AG20443 (cell line): ENCODE measurements around the gene INAVA.
"Not testable (repeated sequence)": the region's sequence is repeated elsewhere in the genome, so short reads cannot be mapped to it uniquely, and the experiment has no call there.

Experiments
- DNase-seq: peaks from one replicate; pipeline ENCODE4 v3.0.0; 2012; ENCODE audit warnings: low spot score, mixed read lengths

The INAVA gene

DNA sequence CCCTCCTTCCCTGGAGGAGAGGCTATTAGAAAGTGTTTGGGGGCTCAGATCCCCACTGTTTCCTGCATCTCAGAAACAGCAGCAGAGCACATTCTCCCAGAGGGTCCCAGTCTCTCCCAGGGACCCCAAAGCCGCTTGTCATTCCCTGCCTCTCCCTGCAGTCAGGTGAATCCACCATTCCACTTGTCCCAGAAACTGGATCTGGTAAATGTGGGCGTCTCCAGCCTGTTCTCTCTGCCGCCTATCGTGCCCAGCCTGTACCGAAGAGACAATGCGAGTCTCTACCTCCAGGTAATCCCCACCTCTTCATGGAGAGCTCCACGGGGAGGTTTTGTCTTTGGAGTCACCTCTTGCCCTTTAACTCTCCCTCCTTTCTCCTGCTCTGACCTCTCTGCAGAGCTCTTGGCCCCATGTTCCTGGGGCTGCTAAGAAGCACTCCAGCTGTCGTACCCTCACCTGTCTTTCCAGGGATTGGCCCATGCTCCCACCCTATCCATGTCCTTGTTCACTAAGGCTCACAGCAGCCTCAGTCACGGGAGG is 26.9 kb downstream of the INAVA start:
- DNase-seq = peak; percentile 4

DNA sequence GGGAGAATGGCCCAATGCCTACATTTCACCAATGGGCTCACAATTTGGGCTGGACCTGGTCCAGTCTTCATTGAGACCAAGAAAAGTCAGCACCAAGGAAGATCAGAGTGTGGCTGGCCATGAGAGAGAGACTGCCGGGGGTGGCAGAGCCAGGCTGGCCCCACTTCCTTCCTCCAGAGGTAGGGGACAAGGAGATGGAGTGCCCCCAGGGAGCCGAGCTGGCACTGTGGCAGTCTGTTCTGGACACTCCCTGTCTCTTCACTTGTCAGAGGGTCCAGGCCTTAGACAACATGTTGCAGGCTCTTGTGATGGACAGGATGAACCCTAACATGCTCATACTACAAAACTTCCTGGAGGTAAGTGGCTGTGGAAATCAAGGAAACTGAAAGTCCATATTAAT is 27.7 kb downstream of the INAVA start:
- peak; percentile 6 for DNase-seq

DNA sequence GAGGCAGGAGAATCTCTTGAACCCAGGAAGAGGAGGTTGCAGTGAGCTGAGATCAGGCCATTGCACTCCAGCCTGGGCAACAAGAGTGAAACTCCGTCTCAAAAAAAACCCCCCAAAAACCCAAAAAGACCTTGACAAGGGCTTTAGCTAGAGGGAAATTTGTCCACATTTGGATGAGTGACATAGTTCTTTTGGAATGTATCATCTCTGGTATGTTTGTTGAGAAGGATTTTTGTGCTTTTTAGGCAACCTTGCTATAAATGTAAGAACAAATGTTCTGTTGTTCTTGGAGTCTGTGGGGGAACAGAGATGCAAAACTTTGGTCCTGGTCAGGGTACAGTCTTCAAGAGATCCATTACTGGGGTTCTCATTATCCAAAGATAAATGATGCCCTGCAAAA is 28.9 kb downstream of the INAVA start:
- peak; percentile 21 for DNase-seq

DNA sequence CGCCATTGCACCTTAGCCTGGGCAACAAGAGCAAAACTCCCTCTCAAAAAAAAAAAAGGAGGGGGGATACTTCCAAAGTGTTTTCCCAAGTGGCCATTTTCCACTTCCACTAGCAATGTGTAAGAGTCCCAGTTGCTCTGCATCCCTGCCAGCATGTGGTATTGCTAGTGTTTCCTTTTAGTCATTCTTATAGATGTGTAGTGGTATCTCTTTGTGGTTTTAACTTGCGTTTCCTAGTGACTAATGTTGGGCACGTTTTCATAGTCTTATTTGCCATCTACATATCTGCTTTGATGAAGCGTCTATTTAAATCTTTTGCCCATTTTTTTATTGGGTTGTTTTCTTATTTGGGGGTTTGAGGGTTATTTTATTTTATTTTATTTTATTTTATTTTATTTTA is 31.1 kb downstream of the INAVA start:
- DNase-seq = no peak

DNA sequence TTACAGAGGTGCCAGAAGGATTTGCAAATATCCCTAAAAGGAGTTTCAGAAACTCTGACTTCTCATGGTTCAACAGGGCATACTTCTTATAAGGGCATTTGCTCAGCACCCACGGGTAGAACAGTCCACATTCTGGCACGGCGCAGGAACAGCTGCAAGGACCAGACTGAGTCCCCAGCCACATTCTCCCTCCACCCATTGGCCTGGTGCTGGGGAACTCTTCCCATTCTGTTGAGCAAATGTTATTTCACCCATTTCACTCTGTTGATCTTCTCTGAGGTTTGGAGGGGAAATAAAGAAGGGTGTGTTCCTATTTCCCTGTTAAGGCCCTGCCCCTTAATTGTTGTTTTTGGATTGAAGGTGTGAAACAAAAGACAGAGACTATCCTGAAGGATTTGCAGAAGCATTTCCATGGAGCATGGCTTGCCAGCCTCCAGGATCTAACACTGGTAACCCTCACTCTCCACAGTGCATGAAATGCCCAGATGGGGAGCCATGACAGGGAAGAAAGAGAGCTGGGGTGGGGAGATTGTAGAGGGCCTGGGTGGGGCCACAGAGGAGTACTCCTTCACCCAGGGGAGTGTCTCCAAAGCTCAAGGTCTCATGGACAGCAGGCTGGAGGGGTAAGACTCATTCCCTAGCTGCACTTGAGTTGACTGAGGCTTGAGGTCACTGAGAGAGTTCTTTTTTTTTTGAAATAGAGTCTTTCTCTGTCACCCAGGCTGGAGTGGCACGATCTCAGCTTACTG is 35.0 kb downstream of the INAVA start:
- peak; percentile 4 for DNase-seq

DNA sequence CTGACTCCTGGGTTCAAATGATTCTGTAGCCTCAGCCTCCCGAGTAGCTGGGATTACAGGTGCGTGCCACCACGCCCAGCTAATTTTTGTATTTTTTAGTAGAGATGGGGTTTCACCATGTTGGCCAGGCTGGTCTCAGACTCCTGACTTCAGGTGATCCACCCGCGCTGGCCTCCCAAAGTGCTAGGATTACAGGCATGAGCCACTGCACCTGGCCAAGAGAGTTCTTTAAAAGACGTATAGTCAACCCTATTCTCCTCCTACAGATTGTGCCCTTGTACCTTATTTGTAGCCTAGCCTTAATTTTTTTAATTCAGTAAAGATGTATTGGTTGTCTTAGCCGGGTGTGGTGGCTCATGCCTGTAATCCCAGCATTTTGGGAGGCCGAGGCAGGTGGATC is 35.6 kb downstream of the INAVA start:
- DNase-seq = not testable (repeated sequence)

DNA sequence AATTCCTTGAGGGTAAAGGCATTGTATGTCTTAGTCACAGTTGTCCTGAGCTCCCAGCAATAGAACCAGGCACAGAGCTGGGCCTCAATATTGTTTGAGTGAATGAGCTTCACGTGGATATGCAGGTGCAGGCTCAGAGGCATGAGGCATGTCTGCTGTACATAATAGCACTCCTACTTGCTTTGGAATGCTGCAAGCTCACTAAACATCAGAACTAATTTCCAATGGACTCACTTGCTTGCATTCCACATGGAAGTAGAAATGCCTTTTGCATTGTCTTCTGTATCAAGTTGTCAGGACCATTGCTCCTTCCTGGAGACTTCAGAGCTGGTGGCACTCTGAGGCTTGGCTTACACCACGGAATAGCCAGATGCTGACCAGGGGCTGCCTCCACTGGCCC is 37.1 kb downstream of the INAVA start:
- no peak for DNase-seq

DNA sequence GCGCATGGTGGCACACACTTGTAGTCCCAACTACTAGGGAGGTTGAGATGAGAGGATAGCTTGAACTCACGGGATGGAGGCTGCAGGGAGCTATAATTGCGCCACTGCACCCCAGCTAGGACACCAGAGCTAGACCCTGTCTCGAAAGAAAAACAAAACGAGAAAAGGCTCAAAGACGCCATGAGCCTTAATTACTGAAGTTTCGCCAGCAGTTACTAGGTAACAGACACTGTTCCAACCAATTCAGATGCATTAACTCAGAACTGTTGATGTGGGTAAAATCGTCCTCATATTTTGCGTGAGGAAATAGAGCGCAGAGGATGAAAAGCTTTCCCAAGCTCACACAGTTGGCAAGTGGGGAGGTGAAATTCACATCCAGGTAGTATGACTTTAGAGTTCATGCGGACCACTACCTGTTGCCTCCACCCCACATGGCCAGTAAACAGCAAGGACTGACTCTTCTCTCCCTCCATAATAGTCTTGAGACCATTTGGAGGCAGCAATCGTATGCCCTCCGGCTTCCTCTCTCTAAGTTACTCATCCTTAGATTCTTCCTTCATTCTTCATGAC is 40.1 kb downstream of the INAVA start:
- DNase-seq = no peak

DNA sequence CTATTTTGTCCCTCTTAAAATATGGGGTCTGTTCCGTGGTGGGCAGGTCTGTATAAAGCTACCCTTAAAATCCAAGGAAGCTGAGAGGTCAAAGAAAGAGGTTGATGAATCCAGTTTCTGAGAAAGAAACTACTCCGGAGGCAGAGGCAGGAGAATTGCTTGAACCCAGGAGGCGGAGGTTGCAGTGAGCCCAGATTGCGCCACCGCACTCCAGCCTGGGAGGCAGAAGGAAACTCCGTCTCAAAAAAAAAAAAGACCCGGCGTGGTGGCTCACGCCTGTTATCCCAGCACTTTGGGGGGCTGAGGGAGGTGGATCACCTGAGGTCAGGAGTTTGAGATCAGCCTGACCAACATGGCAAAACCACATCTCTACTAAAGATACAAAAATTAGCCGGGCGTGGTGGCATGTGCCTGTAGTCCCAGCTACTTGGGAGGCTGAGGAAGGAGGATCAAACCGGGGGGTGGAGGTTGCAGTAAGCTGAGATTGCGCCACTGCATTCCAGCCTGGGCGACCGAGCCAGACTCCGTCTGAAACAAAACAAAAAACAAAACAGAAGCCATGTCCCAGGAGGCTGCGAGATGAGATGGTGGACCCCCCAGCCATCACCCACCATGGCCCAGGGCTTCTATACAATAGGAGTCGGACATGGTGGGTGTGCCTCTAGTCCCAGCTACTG is 40.7 kb downstream of the INAVA start:
- not testable (repeated sequence) for DNase-seq

DNA sequence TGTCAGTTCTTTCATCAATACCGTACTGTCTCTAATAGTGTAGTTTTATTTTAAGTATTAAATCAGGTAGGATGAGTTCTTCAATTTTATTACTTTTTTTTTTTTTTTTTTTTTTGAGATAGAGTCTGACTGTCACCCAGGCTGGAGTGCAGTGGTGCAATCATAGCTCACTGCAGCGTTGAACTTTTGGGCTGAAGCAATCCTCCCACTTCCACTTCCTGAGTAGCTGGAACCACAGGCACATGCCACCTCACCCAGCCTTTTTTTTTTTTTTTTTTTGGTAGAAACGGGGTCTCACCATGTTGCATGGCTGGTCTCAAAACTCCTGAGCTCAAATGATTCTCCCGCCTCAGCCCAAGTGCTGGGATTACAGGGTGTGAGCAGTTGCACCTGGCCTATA is 44.3 kb downstream of the INAVA start:
- DNase-seq = no peak

DNA sequence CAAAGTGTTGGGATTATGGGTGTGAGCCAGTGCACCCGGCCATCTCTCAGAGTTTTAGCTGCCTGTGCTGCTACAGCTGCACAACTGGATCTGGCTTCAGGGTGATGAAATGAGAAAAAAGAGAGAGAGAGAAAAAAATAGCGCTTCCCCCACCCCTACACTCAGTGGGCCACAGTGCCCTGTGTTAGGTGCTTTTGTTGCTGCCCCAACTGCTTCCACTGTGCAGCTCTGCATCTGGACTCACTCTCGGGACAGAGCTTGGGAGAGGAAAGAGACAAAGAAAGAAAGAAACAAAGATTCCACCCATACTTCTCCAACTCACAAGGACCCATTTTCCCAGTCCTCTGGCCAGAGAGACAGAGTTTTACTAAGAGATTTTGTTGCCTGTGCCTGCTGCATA is 50.4 kb downstream of the INAVA start:
- DNase-seq = no peak

DNA sequence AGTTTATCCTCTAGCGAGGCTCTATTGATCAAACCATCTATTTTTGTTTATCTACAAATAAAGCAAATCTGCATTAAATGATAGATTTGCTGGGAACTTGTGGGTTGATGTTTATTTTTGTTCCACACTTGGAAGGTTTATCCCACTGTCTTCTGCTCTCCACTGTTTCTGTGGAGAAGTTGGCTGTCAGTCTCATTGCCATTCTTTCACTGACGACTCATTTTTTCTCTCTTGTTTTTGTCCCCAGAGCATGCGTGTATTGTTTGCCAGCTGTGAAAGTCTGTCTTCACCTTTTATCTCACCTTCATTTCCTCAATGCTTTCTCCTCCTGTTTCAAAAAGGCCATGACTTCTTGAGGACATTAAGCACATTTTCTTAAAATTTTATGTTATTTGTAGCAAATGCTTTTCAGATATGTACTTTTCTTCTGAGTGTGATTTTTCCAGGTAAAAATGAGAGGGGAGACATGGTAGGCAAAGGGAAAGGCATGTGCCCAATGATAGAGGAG is 52.4 kb downstream of the INAVA start:
- no peak for DNase-seq

DNA sequence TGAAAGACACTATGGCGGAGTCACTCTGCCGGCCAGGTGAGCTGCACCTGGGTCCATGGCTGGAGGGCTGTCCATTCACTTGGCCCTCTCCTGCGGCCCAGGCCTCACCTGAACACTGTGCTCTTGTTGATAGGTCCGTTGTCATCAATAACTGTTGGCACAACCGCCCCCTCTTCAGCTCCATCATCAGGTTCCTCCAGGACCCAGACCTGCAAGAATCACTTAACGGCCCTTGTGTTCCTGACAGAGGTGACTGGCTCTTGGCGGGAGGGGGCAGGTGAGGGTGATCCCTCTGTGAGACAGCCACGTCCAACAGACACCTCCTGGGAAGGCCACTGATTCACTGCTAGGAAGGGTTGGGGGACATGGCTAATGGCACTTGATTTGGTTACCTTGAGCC is 54.9 kb downstream of the INAVA start:
- peak; percentile 4 for DNase-seq

DNA sequence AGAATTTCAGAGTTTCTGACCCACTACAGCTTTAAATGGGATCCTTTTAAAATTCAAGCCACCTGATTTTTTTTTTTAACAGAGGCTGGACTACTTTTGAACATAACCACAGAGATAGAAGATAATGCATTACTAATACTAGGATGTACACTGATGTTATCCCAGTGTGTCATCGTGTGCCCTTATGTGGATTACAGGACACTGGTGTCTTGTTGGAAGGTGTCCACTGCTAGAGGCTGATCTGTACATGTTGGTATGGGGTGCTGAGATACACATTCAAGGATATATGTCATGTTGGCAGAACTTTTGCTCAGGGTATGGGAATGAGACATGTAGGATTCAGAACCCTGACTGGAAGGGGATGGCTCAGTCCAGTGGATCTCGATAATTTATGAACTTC is 56.3 kb downstream of the INAVA start:
- peak; percentile 9 for DNase-seq

DNA sequence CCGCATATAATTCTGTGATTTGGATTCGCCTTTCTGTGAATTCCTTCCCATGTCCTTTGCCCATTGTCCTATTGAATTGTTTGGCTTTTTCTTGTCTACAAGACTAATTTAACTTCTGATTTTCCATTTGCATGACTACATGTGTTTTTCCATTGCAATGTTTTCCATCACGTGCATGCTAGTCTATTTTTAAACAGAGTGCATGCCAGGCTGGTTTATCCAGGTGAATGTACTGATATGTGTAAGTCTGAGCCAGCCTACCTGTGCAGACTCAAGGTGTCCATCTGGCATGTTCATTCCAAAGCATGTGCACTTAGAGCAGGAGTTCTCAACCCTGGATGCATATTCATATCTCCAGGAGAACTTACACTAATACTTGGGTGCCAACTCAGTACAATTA is 59.7 kb downstream of the INAVA start:
- DNase-seq = no peak

DNA sequence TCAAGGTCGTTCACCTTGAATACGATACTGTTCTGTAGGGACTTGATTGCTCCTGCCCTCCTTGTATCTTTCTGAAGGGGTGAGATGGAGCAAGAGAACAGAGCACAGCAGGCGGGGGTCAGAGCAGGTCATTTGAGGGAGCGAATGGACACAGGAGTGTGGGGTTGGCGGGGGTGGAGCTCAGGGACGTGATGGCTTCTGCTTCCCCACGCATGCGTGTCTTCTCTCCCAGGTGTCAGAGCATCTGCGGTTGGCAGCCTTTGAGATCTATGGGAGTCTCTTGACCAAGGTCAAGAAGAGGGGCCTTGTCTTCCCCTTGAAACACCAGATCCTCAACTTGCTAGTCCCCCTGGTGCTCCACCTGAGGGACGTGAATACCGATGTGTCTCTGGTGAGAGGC is 63.9 kb downstream of the INAVA start:
- DNase-seq = peak; percentile 5

DNA sequence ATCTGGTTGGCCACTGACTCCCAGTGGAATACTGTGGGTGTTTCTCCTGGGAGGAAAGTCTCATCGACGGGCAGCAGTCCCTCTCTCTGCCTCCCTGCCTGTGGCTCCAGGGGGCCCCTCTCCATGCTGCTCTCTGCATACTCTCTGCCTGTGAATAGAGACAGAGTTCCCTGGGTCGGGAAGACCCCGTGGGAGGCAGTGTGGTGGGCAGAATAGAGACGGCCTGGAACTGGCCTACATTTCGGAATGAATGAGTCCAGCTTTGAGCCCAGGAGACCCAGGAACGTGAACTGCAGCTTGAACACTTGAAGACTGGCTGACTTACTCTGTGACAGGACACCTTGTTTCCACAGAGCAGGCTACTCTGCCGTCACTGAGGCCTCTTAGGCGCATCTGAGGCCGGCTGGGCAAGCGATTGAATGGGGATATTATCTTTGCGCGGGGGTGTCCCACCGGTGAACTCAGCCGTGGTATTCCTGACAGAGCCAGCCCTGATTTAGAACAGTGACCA is 64.8 kb downstream of the INAVA start:
- DNase-seq = no peak

DNA sequence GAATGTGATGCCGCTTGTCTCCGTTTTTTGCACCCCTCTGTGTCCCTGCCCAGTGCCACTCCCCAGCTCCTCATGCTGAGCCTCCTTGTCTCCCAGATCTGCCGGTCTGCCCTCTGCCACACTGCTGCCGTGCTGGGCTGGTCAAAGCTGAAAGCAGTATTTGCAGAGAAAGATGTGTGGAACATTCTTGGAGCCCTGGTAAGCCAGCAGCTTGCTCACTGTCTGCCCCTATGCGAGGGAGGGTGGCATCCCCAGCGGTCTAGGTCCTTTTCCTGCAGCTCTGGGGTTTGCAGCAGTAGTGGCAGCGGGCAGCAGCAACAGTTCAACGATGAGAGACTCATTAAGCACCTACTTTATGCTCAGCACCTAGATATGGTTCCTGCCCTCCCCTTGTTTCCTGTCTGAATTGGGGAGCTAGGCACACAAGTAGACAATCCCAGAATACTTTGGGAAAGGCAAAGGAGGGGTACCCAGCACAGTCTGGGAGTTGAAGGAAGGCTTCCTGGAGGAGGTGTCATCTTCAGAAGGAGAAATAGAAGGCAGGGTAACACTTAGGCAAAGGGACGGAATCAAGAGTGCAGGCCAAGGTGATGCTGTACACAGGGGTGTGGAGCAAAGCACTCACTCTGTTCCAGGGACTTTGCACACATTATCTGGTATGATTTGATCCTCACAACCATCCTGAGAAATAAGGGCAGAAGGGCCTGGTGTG is 65.7 kb downstream of the INAVA start:
- DNase-seq = peak; percentile 6

DNA sequence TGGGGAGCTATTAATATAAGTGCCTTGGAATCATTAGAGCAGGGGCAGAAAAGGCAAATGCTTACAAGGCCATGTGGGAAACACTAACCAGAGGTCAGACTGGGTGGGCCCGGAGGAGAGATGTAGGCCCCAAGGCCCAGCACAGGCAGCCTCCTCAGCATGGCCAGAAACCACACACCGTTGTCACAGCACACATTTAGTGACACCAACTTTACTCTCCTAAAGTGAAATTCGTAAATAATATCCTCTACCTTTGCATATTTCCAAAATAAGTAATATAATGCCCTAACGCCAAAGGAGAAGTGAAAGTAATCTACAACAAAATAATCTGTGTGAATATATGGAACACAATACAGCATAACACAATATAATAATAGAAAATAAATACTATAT is 66.2 kb downstream of the INAVA start:
- DNase-seq = no peak

DNA sequence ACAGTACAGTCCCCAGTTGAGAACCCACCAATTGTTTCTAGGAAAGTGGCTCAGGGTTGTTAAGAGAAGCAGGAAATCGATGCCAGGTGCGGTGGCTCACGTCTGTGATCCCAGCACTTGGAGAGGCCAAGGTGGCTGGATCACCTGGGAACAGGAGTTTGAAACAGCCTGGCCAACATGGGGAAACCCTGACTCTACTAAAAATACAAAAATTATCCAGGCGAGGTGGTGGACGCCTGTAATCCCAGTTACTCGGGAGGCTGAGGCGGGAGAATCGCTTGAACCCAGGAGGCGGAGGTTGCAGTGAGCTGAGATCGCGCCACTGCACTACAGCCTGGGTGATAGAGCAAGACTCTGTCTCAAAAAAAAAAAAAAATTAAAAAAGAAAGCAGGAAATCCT is 67.5 kb downstream of the INAVA start:
- not testable (repeated sequence) for DNase-seq

DNA sequence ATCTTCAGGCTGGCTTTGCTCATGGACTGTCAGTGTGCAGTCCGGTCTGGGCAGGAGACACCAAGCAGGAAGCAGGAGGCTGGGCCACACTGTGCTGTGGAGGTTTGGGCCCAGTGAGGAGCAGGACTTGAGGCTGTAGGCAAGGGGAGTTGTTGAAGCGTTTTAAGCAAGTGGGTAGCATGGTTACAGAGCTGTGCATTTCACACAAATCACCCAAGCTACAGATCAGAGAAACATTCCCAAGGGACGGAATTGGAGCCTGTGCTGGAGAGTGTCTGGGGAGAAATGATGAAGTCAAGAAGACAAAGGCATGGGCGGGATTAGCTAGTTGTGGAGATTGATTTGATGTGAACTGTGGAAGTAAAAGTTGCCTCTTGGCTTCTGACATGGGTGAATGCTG is 67.9 kb downstream of the INAVA start:
- no peak for DNase-seq

DNA sequence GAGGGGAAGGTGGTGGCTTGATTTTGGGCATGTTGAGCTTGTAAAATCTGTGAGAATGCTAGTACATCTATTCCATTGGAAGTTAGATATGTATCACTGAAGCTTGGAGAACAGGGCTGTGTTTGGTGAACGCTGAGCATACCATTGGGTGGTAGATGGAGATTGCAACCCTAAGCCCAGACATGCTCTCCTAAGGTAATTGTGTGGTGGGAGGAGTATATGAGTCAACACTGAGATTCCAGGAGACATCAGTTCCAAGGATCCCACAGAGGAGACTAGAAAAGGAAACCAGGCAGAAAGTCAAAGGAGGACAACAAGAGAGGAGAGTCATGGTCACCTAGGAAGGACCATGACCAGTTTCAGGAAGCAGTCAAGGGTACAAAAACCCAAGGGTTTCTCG is 68.4 kb downstream of the INAVA start:
- no peak for DNase-seq
